PC-3 (cell line): ENCODE measurements around the gene PKNOX2.

Source experiments
- EZH2 ChIP-seq: fragments of 300-600 bp; sonication (generic); IDR thresholded peaks from one replicate; pipeline ENCODE4 v1.6.1; 2017; ENCODE audit warnings: antibody characterized with exemption, mild to moderate bottlenecking, low read length; ENCODE audit not compliant: unreplicated experiment
- TF ChIP-seq, protein P1 (sequence below): fragments of 300-600 bp; sonication (generic); conservative IDR thresholded peaks from 2 replicates; pipeline ENCODE4 v1.5.1; 2017; ENCODE audit warnings: antibody characterized with exemption, low read depth, mild to moderate bottlenecking, low read length

GRCh38 chr11:125351033-125351867 is 186.7 kb downstream of the PKNOX2 start:
- TF ChIP-seq, protein P1, sequence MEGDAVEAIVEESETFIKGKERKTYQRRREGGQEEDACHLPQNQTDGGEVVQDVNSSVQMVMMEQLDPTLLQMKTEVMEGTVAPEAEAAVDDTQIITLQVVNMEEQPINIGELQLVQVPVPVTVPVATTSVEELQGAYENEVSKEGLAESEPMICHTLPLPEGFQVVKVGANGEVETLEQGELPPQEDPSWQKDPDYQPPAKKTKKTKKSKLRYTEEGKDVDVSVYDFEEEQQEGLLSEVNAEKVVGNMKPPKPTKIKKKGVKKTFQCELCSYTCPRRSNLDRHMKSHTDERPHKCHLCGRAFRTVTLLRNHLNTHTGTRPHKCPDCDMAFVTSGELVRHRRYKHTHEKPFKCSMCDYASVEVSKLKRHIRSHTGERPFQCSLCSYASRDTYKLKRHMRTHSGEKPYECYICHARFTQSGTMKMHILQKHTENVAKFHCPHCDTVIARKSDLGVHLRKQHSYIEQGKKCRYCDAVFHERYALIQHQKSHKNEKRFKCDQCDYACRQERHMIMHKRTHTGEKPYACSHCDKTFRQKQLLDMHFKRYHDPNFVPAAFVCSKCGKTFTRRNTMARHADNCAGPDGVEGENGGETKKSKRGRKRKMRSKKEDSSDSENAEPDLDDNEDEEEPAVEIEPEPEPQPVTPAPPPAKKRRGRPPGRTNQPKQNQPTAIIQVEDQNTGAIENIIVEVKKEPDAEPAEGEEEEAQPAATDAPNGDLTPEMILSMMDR = no peak
- TF ChIP-seq EZH2 = no peak
